GM12801 (cell line): Measurements from ENCODE around the gene NR1H2.

Source experiments
- CTCF ChIP-seq: IDR thresholded peaks from one replicate; pipeline ENCODE4 v1.5.1; 2011; ENCODE audit warnings: control low read depth; ENCODE audit not compliant: insufficient read length; ENCODE audit errors: extremely low read depth

NR1H2 gene

GRCh38 chr19:50330365-50331078, 45.7 kb upstream of the NR1H2 start:
- TF ChIP-seq CTCF = no peak

GRCh38 chr19:50331221-50331993, 44.9 kb upstream of the NR1H2 start:
- no peak for TF ChIP-seq CTCF

- TF ChIP-seq CTCF = no peak
Measured at GRCh38 chr19:50331994-50332243, 44.3 kb upstream of the NR1H2 start.

GRCh38 chr19:50332244-50333038, 43.8 kb upstream of the NR1H2 start:
- no peak for TF ChIP-seq CTCF

GRCh38 chr19:50333235-50333736, 43.0 kb upstream of the NR1H2 start:
- no peak for TF ChIP-seq CTCF

GRCh38 chr19:50333737-50334617, 42.3 kb upstream of the NR1H2 start:
- TF ChIP-seq CTCF = no peak
